A673 (cell line): ENCODE measurements around the gene SLC39A8. TPM values are rescaled to one million over a fixed set of nuclear protein-coding genes. Genes with fewer than 3 reads are reported as not detected.

Source experiments
- Bru-seq: library from RNA; stranded (reverse); fragments of 400-500 nt; gene quantifications from one replicate; lab custom pipeline; 2021; lab: Mats Ljungman, UMichigan
- BruChase-seq, 2 experiments: library from RNA; stranded (reverse); fragments of 400-500 nt; gene quantifications; one replicate each; lab custom pipeline; 2021; lab: Mats Ljungman, UMichigan
- BruUV-seq: library from RNA; stranded (reverse); fragments of 400-500 nt; replicated peaks from 2 replicates; lab custom pipeline; 2021; lab: Mats Ljungman, UMichigan
- CTCF ChIA-PET: fragments of 300-600 bp; sonication (Branson Sonifier 250); formaldehyde crosslinking; loops from one replicate; lab custom pipeline; 2022; ENCODE audit warnings: antibody characterized with exemption; lab: Charles Lee
- POLR2A ChIA-PET: fragments of 300-600 bp; sonication (Branson Sonifier 250); formaldehyde crosslinking; loops from one replicate; lab custom pipeline; 2022; ENCODE audit warnings: antibody characterized with exemption; ENCODE audit not compliant: low non-redundant PET; lab: Charles Lee
- DNase-seq: peaks from one replicate; pipeline ENCODE4 v3.0.0-alpha.2; 2015; ENCODE audit warnings: low spot score
- H3K27ac ChIP-seq: fragments of 200-600 bp; sonication (generic); 2 replicates; pipeline ENCODE4 v1.5.1; 2016; ENCODE audit warnings: mixed run types, low read depth, mild to moderate bottlenecking, mixed read lengths, antibody characterized with exemption, low read length; ENCODE audit not compliant: poor library complexity, severe bottlenecking
- H3K27me3 ChIP-seq: fragments of 200-600 bp; sonication (generic); replicated peaks from 2 replicates; pipeline ENCODE4 v1.6.1; 2017; ENCODE audit warnings: mixed run types, low read depth, mild to moderate bottlenecking, mixed read lengths, antibody characterized with exemption, low read length; ENCODE audit not compliant: insufficient read depth, poor library complexity
- H3K36me3 ChIP-seq: fragments of 200-600 bp; sonication (generic); 2 replicates; pipeline ENCODE4 v1.6.1; 2016; ENCODE audit warnings: mixed run types, mild to moderate bottlenecking, mixed read lengths, antibody characterized with exemption, low read length; ENCODE audit not compliant: insufficient read depth, poor library complexity, severe bottlenecking
- H3K4me1 ChIP-seq: fragments of 200-600 bp; sonication (generic); 2 replicates; pipeline ENCODE4 v1.6.1; 2017; ENCODE audit warnings: mixed run types, mild to moderate bottlenecking, mixed read lengths, antibody characterized with exemption, low read length; ENCODE audit not compliant: insufficient read depth, poor library complexity, severe bottlenecking
- H3K4me3 ChIP-seq: fragments of 200-600 bp; sonication (generic); 2 replicates; pipeline ENCODE4 v1.5.1; 2016; ENCODE audit warnings: low read depth, mixed run types, mild to moderate bottlenecking, mixed read lengths, low read length; ENCODE audit not compliant: poor library complexity, severe bottlenecking
- H3K9me3 ChIP-seq: fragments of 200-600 bp; sonication (generic); 2 replicates; pipeline ENCODE4 v1.6.1; 2016; ENCODE audit warnings: mixed run types, low read depth, mild to moderate bottlenecking, mixed read lengths, antibody characterized with exemption, low read length; ENCODE audit not compliant: poor library complexity, severe bottlenecking
- EZH2 ChIP-seq: fragments of 200-600 bp; sonication (generic); IDR thresholded peaks from 2 replicates; pipeline ENCODE4 v1.6.1; 2017; ENCODE audit warnings: borderline replicate concordance, low read depth, mild to moderate bottlenecking, mixed read lengths, antibody characterized with exemption, low read length; ENCODE audit not compliant: poor library complexity, severe bottlenecking
- intact Hi-C: fragments of 100-400 bp; cut with micrococcal nuclease; formaldehyde crosslinking; loops from one replicate; pipeline ENCODE4 v1.10.0; 2022; ENCODE audit not compliant: unreplicated experiment
- long read RNA-seq: library from polyadenylated mRNA; stranded (forward); transcript quantifications from one replicate; pipeline ENCODE4 v2.0.0, GENCODE V29; 2022
- total RNA-seq: library from RNA; stranded (reverse); gene quantifications from 2 replicates; pipeline ENCODE4 v1.2.3, GENCODE V29; 2021
- TF ChIP-seq, protein P1 (sequence below): fragments of 300-800, 200-600 bp; sonication (generic); conservative IDR thresholded peaks from 2 replicates; pipeline ENCODE4 v1.5.1; 2017; ENCODE audit warnings: low read depth, mild to moderate bottlenecking, antibody characterized with exemption, low read length, moderate library complexity, mixed read lengths

Gene SLC39A8
- total RNA-seq (8.8 and 12.3 TPM in 2 replicates), Bru-seq, nascent RNA (percentile 56 among the genes with signal in this experiment), BruChase-seq, experiment 1, labeled RNA remaining after a 2-hour chase (percentile 46 among the genes with signal in this experiment), BruChase-seq, experiment 2, labeled RNA remaining after a 6-hour chase (percentile 53 among the genes with signal in this experiment)
- long read RNA-seq, transcript SLC39A8-202 (8 exons, 3,238 nt): major isoform, 41 of 58 reads
- long read RNA-seq, transcript SLC39A8-201 (9 exons, 3,144 nt): minor isoform, 6 of 58 reads
- long read RNA-seq, partial matches to known transcripts: 4 of 58 reads
- long read RNA-seq, other reads (novel, unspliced or antisense): 7 of 58 reads

DNA sequence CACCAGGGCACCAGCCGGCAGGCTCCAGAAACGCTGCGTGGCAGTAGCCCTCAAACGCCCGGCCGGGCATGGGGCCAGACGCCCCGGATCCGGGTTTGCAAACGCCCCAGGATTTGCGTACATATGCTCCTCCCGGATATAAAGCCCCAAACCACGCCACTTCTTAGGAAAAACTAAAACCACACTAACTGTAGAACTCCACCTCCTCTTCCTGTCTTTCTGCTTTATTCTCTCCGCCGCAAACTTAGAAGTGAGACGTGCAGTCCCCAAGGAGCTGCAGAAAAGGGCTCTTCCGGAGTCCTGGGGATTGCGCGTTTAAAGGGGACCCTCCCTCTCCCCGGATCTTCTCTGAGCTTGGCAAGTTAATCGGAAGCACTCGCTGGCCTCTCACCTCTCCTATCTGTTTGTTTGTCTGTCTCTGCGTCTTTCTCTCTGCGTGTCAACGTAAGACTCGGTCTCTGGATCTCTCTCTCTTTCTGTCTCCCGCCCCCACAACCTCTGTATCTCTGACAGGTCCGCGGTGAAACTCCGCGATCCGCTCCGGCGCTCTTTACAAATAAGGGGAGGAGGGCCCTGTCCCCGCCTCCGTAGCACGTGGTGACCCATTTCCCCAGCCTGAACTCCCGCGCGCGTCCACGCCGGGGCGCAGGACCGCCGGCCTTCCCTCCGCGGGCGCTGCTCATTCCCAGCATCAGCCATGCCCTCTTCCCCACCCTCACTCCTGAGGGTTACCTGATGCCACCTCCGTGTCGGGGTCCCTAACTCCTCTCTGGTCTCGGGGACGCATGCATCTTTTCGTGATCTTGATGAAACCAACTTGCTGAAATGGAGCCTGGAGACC is at the start of gene SLC39A8:
TSS of gene SLC39A8 (minus strand) at position 529 of the 841 bp plus-strand sequence. CDS start 820 bp downstream, outside the sequence.
- Histone ChIP-seq H3K9me3 (no peaks in the 10 kb centered on the region), H3K27ac (peak within 1 kb of the TSS; percentile 58), H3K4me1 (peaks cover 14% of the 10 kb centered on the region), H3K36me3 (no peaks in the 10 kb centered on the region), H3K4me3 (peak within 1 kb of the TSS; percentile 60), H3K27me3 (peaks cover 5% of the 10 kb centered on the region)
- DNase-seq: peak; percentile 90
- TSS peak; percentile 41 for BruUV-seq
- POLR2A ChIA-PET: no interaction called here
- TF ChIP-seq, protein P1, sequence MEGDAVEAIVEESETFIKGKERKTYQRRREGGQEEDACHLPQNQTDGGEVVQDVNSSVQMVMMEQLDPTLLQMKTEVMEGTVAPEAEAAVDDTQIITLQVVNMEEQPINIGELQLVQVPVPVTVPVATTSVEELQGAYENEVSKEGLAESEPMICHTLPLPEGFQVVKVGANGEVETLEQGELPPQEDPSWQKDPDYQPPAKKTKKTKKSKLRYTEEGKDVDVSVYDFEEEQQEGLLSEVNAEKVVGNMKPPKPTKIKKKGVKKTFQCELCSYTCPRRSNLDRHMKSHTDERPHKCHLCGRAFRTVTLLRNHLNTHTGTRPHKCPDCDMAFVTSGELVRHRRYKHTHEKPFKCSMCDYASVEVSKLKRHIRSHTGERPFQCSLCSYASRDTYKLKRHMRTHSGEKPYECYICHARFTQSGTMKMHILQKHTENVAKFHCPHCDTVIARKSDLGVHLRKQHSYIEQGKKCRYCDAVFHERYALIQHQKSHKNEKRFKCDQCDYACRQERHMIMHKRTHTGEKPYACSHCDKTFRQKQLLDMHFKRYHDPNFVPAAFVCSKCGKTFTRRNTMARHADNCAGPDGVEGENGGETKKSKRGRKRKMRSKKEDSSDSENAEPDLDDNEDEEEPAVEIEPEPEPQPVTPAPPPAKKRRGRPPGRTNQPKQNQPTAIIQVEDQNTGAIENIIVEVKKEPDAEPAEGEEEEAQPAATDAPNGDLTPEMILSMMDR: peak; percentile 76
- no peak for TF ChIP-seq EZH2
- CTCF ChIA-PET: interaction anchor here (1.0 kb wide), 1 partner anchor 86 kb away, joined by 20 read pairs; no protein-coding TSS in a partner anchor
- intact Hi-C loops: loop anchor here (5.0 kb wide), 1 partner anchor 87 kb away; no protein-coding TSS in a partner anchor

DNA sequence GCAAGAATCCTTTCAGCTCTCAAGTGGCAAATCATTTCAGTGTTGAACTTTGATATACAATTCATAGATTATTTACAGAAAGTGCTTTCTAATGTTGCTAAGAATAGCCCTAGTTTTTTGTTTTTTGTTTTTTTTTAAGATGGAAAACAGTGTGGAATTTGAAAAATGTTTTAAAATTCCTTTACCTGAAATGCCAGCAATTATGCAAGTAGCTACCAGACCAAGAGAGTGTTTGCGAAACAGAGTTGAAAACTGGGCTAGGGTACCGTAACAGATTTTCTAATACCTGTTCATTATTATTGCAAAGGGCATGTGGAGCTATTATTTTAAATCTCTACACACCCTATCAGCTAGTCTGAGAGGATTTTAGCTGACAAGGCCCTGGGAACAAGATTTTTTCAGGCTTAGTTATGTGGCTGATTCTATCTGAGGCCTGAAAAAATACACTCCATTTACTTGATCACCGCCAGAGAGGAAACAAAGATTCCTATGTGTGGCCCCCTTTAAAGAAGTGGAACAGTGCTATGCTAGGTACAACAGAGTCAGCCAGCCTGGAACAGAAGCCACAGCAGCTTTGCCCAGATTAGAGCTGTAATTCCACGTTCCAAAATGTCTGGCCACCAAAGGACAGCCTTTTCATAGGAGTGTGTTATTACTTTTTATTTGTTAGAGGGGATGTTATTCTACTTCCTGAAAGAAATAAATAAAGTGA is 46.9 kb upstream of the SLC39A8 start:
- no peak for TF ChIP-seq EZH2
- TF ChIP-seq, protein P1: no peak
- Histone ChIP-seq H3K36me3 (no peaks in the 10 kb centered on the region), H3K27me3 (peaks cover under 1% of the 10 kb centered on the region), H3K9me3 (no peaks in the 10 kb centered on the region), H3K27ac (no peak overlapping the region), H3K4me1 (no peaks in the 10 kb centered on the region), H3K4me3 (no peak overlapping the region)
- DNase-seq: no peak
- no TSS peak for BruUV-seq
- ChIA-PET CTCF (no interaction called here), POLR2A (no interaction called here)
- intact Hi-C loops: no loop called here

DNA sequence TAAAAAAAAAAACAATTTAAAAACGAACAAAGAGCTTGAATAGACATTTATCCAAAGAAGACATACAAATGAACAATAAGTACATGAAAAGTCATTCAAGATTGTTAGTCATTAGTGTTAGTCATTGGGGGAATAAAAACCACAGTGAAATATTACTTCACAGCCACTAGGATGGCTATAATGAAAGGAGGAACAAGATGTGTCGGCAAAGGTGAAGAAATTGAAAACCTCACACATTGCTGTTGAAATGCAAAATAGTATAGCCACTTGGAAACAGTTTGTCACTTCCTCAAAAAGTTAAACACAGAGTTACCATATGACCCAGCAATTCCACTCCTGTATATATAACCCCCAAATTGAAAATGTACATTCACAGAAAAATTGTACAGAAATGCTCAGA is 45.2 kb upstream of the SLC39A8 start:
- no peak overlapping the region for H3K4me3 ChIP-seq
- intact Hi-C loops: no loop called here
- DNase-seq: no peak
- no TSS peak for BruUV-seq
- TF ChIP-seq, protein P1: no peak
- no peak for TF ChIP-seq EZH2
- H3K9me3 ChIP-seq: no peaks in the 10 kb centered on the region
- no peaks in the 10 kb centered on the region for H3K36me3 ChIP-seq
- peaks cover 7% of the 10 kb centered on the region for H3K27me3 ChIP-seq
- no peaks in the 10 kb centered on the region for H3K4me1 ChIP-seq
- ChIA-PET POLR2A (interaction anchor here (0.5 kb wide), 1 partner anchor 9 kb away, joined by 7 read pairs; no protein-coding TSS in a partner anchor), CTCF (no interaction called here)
- H3K27ac ChIP-seq: no peak overlapping the region
